HepG2 (cell line): ENCODE data around the gene ACBD5. TPM values are rescaled to one million over a fixed set of nuclear protein-coding genes. Genes with fewer than 3 reads are reported as not detected.

Experiments
- ARHGAP35 ChIP-seq: sonication (generic); formaldehyde crosslinking; IDR thresholded peaks from 2 replicates; pipeline ENCODE4 v1.9.0; 2022; ENCODE audit warnings: mild to moderate bottlenecking, inconsistent platforms, moderate library complexity, missing genetic modification reagents, borderline replicate concordance
- CCDC6 ChIP-seq: sonication (generic); formaldehyde crosslinking; IDR thresholded peaks from 2 replicates; pipeline ENCODE4 v1.8.1; 2022; ENCODE audit warnings: mild to moderate bottlenecking, missing genetic modification reagents, moderate library complexity
- EP300 ChIP-seq, 3 experiments: sonication (generic) in 1 of 3; formaldehyde crosslinking in 1 of 3; IDR thresholded peaks; 2 replicates each; pipeline versions ENCODE4 v1.5.1 to v1.6.1; 2011 to 2020; ENCODE audit warnings: low read depth in 2 of 3, low read length in 2 of 3, borderline replicate concordance in 1 of 3, improper control_type of control experiment in 1 of 3, mild to moderate bottlenecking in 1 of 3, missing genetic modification reagents in 1 of 3, moderate library complexity in 1 of 3
- HMG20A ChIP-seq: IDR thresholded peaks from 2 replicates; pipeline ENCODE4 v1.6.1; 2016; ENCODE audit warnings: borderline replicate concordance
- KAT7 ChIP-seq: IDR thresholded peaks from 2 replicates; pipeline ENCODE4 v1.6.1; 2018; ENCODE audit warnings: borderline replicate concordance, missing compliant biosample characterization
- KDM1A ChIP-seq: IDR thresholded peaks from 2 replicates; pipeline ENCODE4 v1.6.1; 2016; ENCODE audit warnings: missing compliant biosample characterization
- MIER2 ChIP-seq: IDR thresholded peaks from 2 replicates; pipeline ENCODE4 v1.6.1; 2016; ENCODE audit warnings: missing biosample characterization, missing genetic modification reagents
- ONECUT2 ChIP-seq: sonication (generic); formaldehyde crosslinking; IDR thresholded peaks from 2 replicates; pipeline ENCODE4 v1.4.0; 2020; ENCODE audit warnings: missing genetic modification reagents
- RXRA ChIP-seq: sonication (generic); formaldehyde crosslinking; IDR thresholded peaks from 2 replicates; pipeline ENCODE4 v1.5.1; 2020; ENCODE audit warnings: missing genetic modification reagents
- SIX1 ChIP-seq: sonication (generic); formaldehyde crosslinking; IDR thresholded peaks from 2 replicates; pipeline ENCODE4 v1.4.0; 2020; ENCODE audit warnings: missing genetic modification reagents, borderline replicate concordance
- TBL1XR1 ChIP-seq: fragments of 150-350 bp; IDR thresholded peaks from 2 replicates; pipeline ENCODE4 v1.6.1; 2014; ENCODE audit warnings: borderline replicate concordance, low read length; ENCODE audit not compliant: partially characterized antibody
- TEAD3 ChIP-seq: optimal IDR thresholded peaks from 2 replicates; pipeline ENCODE3; 2016; ENCODE audit warnings: borderline replicate concordance
- ZNF20 ChIP-seq: sonication (generic); formaldehyde crosslinking; IDR thresholded peaks from 2 replicates; pipeline ENCODE4 v1.4.0; 2020; ENCODE audit warnings: mild to moderate bottlenecking, moderate library complexity, missing genetic modification reagents
- ZNF451 ChIP-seq: sonication (generic); formaldehyde crosslinking; IDR thresholded peaks from 2 replicates; pipeline ENCODE4 v1.5.0; 2020; ENCODE audit warnings: mild to moderate bottlenecking, missing genetic modification reagents
- ZNF776 ChIP-seq: sonication (generic); formaldehyde crosslinking; IDR thresholded peaks from 2 replicates; pipeline ENCODE4 v1.4.0; 2020; ENCODE audit warnings: mild to moderate bottlenecking, missing genetic modification reagents
- ZSCAN22 ChIP-seq: sonication (generic); formaldehyde crosslinking; IDR thresholded peaks from 2 replicates; pipeline ENCODE4 v1.4.0; 2020; ENCODE audit warnings: mild to moderate bottlenecking, missing genetic modification reagents
- polyA plus RNA-seq, 8 experiments: library from polyadenylated mRNA; depleted of rRNA in 3 of 8; stranded (reverse) in 7 of 8; unstranded in 1 of 8; fragments of >200 nt; fragmentation: Illumina TruSeq in 4 of 8; extraction: Trizol in 4 of 8; gene quantifications; 2 replicates each; pipeline versions ENCODE4 v1.2.1 to v1.2.3, GENCODE V29; 2011 to 2016; ENCODE audit warnings: low read depth in 4 of 8, missing spikeins in 1 of 8, mixed read lengths in 1 of 8; ENCODE audit not compliant: insufficient read depth in 1 of 8
- total RNA-seq, 5 experiments: library from RNA; depleted of rRNA; stranded (reverse); fragments of >200 nt; fragmentation: Illumina TruSeq; extraction: Trizol; gene quantifications; 2 replicates each; pipeline ENCODE4 v1.2.3, GENCODE V29; 2016; ENCODE audit warnings: low read depth in 1 of 5
- TF ChIP-seq, protein P1 (sequence below), 2 experiments: IDR thresholded peaks; 2 replicates each; pipeline ENCODE4 v1.6.1; 2011 to 2012; ENCODE audit warnings: low read length in 2 of 2, borderline replicate concordance in 1 of 2, low read depth in 1 of 2, mild to moderate bottlenecking in 1 of 2, moderate library complexity in 1 of 2
- TF ChIP-seq, protein P2 (sequence below): sonication (generic); formaldehyde crosslinking; IDR thresholded peaks from 2 replicates; pipeline ENCODE4 v1.9.0; 2021; ENCODE audit warnings: missing genetic modification reagents, borderline replicate concordance
- TF ChIP-seq, protein P3 (sequence below), 2 experiments: sonication (generic) in 1 of 2; formaldehyde crosslinking in 1 of 2; IDR thresholded peaks; 2 replicates each; pipeline versions ENCODE4 v1.5.1 to v1.6.1; 2011 to 2020; ENCODE audit warnings: borderline replicate concordance in 1 of 2, low read depth in 1 of 2, low read length in 1 of 2, mild to moderate bottlenecking in 1 of 2, missing genetic modification reagents in 1 of 2, moderate library complexity in 1 of 2

Gene ACBD5
- total and polyA plus RNA-seq, 2 of the 13 experiments (the other 11 are each of a cell fraction or from before 2014, with no cell fraction given), result 10.3 to 14.8 TPM

- TF ChIP-seq, protein P1, sequence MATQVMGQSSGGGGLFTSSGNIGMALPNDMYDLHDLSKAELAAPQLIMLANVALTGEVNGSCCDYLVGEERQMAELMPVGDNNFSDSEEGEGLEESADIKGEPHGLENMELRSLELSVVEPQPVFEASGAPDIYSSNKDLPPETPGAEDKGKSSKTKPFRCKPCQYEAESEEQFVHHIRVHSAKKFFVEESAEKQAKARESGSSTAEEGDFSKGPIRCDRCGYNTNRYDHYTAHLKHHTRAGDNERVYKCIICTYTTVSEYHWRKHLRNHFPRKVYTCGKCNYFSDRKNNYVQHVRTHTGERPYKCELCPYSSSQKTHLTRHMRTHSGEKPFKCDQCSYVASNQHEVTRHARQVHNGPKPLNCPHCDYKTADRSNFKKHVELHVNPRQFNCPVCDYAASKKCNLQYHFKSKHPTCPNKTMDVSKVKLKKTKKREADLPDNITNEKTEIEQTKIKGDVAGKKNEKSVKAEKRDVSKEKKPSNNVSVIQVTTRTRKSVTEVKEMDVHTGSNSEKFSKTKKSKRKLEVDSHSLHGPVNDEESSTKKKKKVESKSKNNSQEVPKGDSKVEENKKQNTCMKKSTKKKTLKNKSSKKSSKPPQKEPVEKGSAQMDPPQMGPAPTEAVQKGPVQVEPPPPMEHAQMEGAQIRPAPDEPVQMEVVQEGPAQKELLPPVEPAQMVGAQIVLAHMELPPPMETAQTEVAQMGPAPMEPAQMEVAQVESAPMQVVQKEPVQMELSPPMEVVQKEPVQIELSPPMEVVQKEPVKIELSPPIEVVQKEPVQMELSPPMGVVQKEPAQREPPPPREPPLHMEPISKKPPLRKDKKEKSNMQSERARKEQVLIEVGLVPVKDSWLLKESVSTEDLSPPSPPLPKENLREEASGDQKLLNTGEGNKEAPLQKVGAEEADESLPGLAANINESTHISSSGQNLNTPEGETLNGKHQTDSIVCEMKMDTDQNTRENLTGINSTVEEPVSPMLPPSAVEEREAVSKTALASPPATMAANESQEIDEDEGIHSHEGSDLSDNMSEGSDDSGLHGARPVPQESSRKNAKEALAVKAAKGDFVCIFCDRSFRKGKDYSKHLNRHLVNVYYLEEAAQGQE (IDR thresholded peaks at IDR 0.05; ENCODE audit: borderline replicate concordance in 1 of 2, low read depth in 1 of 2, low read length in 2 of 2), result peak in 1 of 2 experiments; percentile 50; a peak in 1 of 4 replicates
- TF ChIP-seq ZNF451 (CRISPR knock-in tag) (peak; percentile 62; the same call in 1 of the 2 replicates), RXRA (peak; percentile 64; the same call in 1 of the 2 replicates), ARHGAP35 (no peak), CCDC6 (peak; percentile 38; the same call in 1 of the 2 replicates), KDM1A (CRISPR knock-in tag) (no peak), SIX1 (CRISPR knock-in tag) (no peak), TBL1XR1 (no peak), ZSCAN22 (no peak), TEAD3 (CRISPR knock-in tag) (no peak), EP300 (IDR thresholded peaks at IDR 0.05; ENCODE audit: low read depth in 2 of 2, low read length in 2 of 2) (0 out of 4 replicates have a peak, but pooled peaks of 1 of the 2 experiments have one; percentile 27), EP300 (CRISPR knock-in tag; IDR thresholded peaks at IDR 0.05; ENCODE audit: borderline replicate concordance) (0 out of 2 replicates have a peak, but pooled peaks have one; percentile 18), ONECUT2 (CRISPR knock-in tag) (peak; percentile 45; the same call in 1 of the 2 replicates), ZNF20 (0 out of 2 replicates have a peak, but pooled peaks have one; percentile 44), HMG20A (0 out of 2 replicates have a peak, but pooled peaks have one; percentile 16), MIER2 (CRISPR knock-in tag) (no peak), KAT7 (CRISPR knock-in tag) (no peak), ZNF776 (CRISPR knock-in tag) (peak; percentile 59; the same call in 1 of the 2 replicates)
- TF ChIP-seq, protein P2, sequence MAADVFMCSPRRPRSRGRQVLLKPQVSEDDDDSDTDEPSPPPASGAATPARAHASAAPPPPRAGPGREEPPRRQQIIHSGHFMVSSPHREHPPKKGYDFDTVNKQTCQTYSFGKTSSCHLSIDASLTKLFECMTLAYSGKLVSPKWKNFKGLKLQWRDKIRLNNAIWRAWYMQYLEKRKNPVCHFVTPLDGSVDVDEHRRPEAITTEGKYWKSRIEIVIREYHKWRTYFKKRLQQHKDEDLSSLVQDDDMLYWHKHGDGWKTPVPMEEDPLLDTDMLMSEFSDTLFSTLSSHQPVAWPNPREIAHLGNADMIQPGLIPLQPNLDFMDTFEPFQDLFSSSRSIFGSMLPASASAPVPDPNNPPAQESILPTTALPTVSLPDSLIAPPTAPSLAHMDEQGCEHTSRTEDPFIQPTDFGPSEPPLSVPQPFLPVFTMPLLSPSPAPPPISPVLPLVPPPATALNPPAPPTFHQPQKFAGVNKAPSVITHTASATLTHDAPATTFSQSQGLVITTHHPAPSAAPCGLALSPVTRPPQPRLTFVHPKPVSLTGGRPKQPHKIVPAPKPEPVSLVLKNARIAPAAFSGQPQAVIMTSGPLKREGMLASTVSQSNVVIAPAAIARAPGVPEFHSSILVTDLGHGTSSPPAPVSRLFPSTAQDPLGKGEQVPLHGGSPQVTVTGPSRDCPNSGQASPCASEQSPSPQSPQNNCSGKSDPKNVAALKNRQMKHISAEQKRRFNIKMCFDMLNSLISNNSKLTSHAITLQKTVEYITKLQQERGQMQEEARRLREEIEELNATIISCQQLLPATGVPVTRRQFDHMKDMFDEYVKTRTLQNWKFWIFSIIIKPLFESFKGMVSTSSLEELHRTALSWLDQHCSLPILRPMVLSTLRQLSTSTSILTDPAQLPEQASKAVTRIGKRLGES, result no peak
- TF ChIP-seq, protein P3, sequence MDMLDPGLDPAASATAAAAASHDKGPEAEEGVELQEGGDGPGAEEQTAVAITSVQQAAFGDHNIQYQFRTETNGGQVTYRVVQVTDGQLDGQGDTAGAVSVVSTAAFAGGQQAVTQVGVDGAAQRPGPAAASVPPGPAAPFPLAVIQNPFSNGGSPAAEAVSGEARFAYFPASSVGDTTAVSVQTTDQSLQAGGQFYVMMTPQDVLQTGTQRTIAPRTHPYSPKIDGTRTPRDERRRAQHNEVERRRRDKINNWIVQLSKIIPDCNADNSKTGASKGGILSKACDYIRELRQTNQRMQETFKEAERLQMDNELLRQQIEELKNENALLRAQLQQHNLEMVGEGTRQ (IDR thresholded peaks at IDR 0.05; ENCODE audit: low read depth, low read length), result no peak
- TF ChIP-seq, protein P3 (CRISPR knock-in tag; IDR thresholded peaks at IDR 0.05; ENCODE audit: borderline replicate concordance), result no peak
These were observed at the start of gene ACBD5 (continued) for GRCh38 chr10:27240212-27241009.
